Peyer's patch (tissue), 4 donors: ENCODE results near the gene RNLS. TPM values are rescaled to one million over a fixed set of nuclear protein-coding genes. Genes with fewer than 3 reads are reported as not detected.

Experiments used
- DNase-seq, 3 donors: peaks; one replicate each; pipeline ENCODE4 v3.0.0-alpha.2; 2017 to 2019
- H3K27ac ChIP-seq, 4 donors: fragments of 200-600 bp; sonication (generic); one replicate each; pipeline ENCODE4 v1.5.1; 2016 to 2019
- H3K27me3 ChIP-seq, 2 donors: fragments of 200-600 bp; sonication (generic); one replicate each; pipeline ENCODE4 v1.5.1; 2019
- H3K36me3 ChIP-seq, 3 donors: fragments of 200-600 bp; sonication (generic); one replicate each; pipeline ENCODE4 v1.5.1; 2016 to 2019
- H3K4me1 ChIP-seq, 4 donors: fragments of 200-600 bp; sonication (generic); one replicate each; pipeline ENCODE4 v1.5.1; 2016 to 2019
- H3K4me3 ChIP-seq, 4 donors: fragments of 200-600 bp; sonication (generic); 1 replicate in 3 of 4; 2 replicates in 1 of 4; pipeline ENCODE4 v1.5.1; 2016 to 2019; ENCODE audit warnings: mild to moderate bottlenecking in 1 of 4
- H3K9me3 ChIP-seq, 4 donors: fragments of 200-600 bp; sonication (generic); one replicate each; pipeline ENCODE4 v1.5.1; 2016 to 2019; ENCODE audit warnings: mild to moderate bottlenecking in 1 of 4
- CTCF ChIP-seq, 6 experiments: fragments of 450-650 bp in 4 of 6; fragments of 200-600 bp in 2 of 6; sonication (generic) in 1 of 6; IDR thresholded peaks; one replicate each; pipeline ENCODE4 v1.5.1; 2017 to 2019; ENCODE audit warnings: antibody characterized with exemption in 6 of 6, mild to moderate bottlenecking in 3 of 6, moderate library complexity in 1 of 6
- POLR2A ChIP-seq, 2 donors: fragments of 450-650 bp; IDR thresholded peaks; one replicate each; pipeline ENCODE4 v1.5.1; 2017; ENCODE audit warnings: antibody characterized with exemption in 2 of 2, mild to moderate bottlenecking in 2 of 2, moderate library complexity in 2 of 2
- total RNA-seq, 4 donors: library from RNA; depleted of rRNA; stranded (reverse); fragments of >200 nt; gene quantifications; one replicate each; pipeline ENCODE4 v1.1.0, GENCODE V29; 2016

RNLS gene
- total RNA-seq, 4 donors from 2014 or later = 4.1 to 29.6 (median 22.6) TPM

- H3K9me3 ChIP-seq = no peaks in the 10 kb centered on the region
- no peaks in the 10 kb centered on the region for H3K36me3 ChIP-seq
- TF ChIP-seq CTCF (IDR thresholded peaks at IDR 0.05) (no peak), POLR2A (IDR thresholded peaks at IDR 0.05) (no peak)
- H3K27me3 ChIP-seq = no peaks in the 10 kb centered on the region
- no peak for DNase-seq
- H3K4me3 ChIP-seq = no peak overlapping the region
- no peaks in the 10 kb centered on the region for H3K4me1 ChIP-seq
- H3K27ac ChIP-seq = no peak overlapping the region
These were observed 40.6 kb downstream of the RNLS start for GRCh38 chr10:88542522-88542921.

GRCh38 chr10:88541116-88541626 is 41.9 kb downstream of the RNLS start:
- no peaks in the 10 kb centered on the region for H3K9me3 ChIP-seq
- DNase-seq = no peak
- TF ChIP-seq POLR2A (IDR thresholded peaks at IDR 0.05) = no peak
- TF ChIP-seq CTCF (IDR thresholded peaks at IDR 0.05) = no peak
- H3K4me1 ChIP-seq = no peaks in the 10 kb centered on the region
- H3K27ac ChIP-seq = no peak overlapping the region
- no peak overlapping the region for H3K4me3 ChIP-seq
- no peaks in the 10 kb centered on the region for H3K27me3 ChIP-seq
- no peaks in the 10 kb centered on the region for H3K36me3 ChIP-seq

GRCh38 chr10:88540351-88540750 is 42.8 kb downstream of the RNLS start:
- Histone ChIP-seq H3K4me3 (no peak overlapping the region), H3K27me3 (no peaks in the 10 kb centered on the region), H3K4me1 (no peaks in the 10 kb centered on the region), H3K9me3 (no peaks in the 10 kb centered on the region), H3K36me3 (no peaks in the 10 kb centered on the region), H3K27ac (no peak overlapping the region)
- TF ChIP-seq POLR2A (IDR thresholded peaks at IDR 0.05) (no peak), CTCF (IDR thresholded peaks at IDR 0.05) (no peak)
- DNase-seq = no peak

- H3K4me3 ChIP-seq = no peak overlapping the region
These were observed 45.1 kb downstream of the RNLS start for GRCh38 chr10:88538048-88538447.

GRCh38 chr10:88537322-88537721 is 45.8 kb downstream of the RNLS start:
- no peak for TF ChIP-seq CTCF (IDR thresholded peaks at IDR 0.05)
- no peak for TF ChIP-seq POLR2A (IDR thresholded peaks at IDR 0.05)
- Histone ChIP-seq H3K27me3 (no peaks in the 10 kb centered on the region), H3K36me3 (no peaks in the 10 kb centered on the region), H3K4me1 (no peaks in the 10 kb centered on the region), H3K27ac (no peak overlapping the region), H3K4me3 (no peak overlapping the region), H3K9me3 (no peaks in the 10 kb centered on the region)
- no peak for DNase-seq

More at GRCh38 chr10:88538048-88538447, 45.1 kb downstream of the RNLS start:
- no peak for TF ChIP-seq POLR2A (IDR thresholded peaks at IDR 0.05)
- no peak for TF ChIP-seq CTCF (IDR thresholded peaks at IDR 0.05)
- Histone ChIP-seq H3K27me3 (no peaks in the 10 kb centered on the region), H3K36me3 (no peaks in the 10 kb centered on the region), H3K9me3 (no peaks in the 10 kb centered on the region), H3K27ac (no peak overlapping the region), H3K4me1 (no peaks in the 10 kb centered on the region)
- DNase-seq = no peak

- H3K27ac ChIP-seq = no peak overlapping the region
These were observed 46.7 kb downstream of the RNLS start for GRCh38 chr10:88536437-88536836.

More at GRCh38 chr10:88536437-88536836, 46.7 kb downstream of the RNLS start:
- no peaks in the 10 kb centered on the region for H3K36me3 ChIP-seq
- TF ChIP-seq POLR2A (IDR thresholded peaks at IDR 0.05) (no peak), CTCF (IDR thresholded peaks at IDR 0.05) (no peak)
- DNase-seq = no peak
- H3K9me3 ChIP-seq = no peaks in the 10 kb centered on the region
- no peaks in the 10 kb centered on the region for H3K4me1 ChIP-seq
- H3K27me3 ChIP-seq = no peaks in the 10 kb centered on the region
- H3K4me3 ChIP-seq = no peak overlapping the region
